ENCODE results near the gene FGF14.

The FGF14 gene

GRCh38 chr13:102190930-102191329 is 210.9 kb downstream of the FGF14 start:
- Histone ChIP-seq H3K4me1 (no peaks in the 10 kb centered on the region), H3K27ac (no peak overlapping the region), H3K4me2 (no peak overlapping the region), H3K9ac (no peak overlapping the region), H3K36me3 (no peaks in the 10 kb centered on the region), H3K4me3 (no peak overlapping the region), H3K27me3 (no peaks in the 10 kb centered on the region), H3K9me3 (no peaks in the 10 kb centered on the region), H4K20me1 (no peaks in the 10 kb centered on the region)
- no peak for TF ChIP-seq Cebpa-rat (IDR thresholded peaks at IDR 0.05)

DNA sequence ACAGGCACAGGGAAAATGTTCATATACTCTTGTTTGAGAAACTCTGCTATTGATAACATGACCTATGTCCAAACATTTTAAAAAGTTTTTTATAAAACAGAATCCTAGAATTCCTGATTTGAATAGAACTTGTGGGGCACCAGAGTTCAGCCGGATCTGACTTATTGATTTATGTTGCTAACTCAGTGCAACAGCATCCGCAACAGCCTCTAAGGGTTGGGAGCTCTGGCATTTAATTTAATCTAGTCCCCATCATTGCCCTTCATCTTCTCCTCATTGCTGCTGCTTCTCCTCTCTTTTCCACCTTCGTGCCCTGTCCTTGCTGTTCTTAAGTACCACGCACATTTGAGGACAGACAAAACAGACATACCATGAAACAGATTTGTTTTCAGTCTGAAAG is 214.5 kb downstream of the FGF14 start:
- no peak for TF ChIP-seq Cebpa-rat (IDR thresholded peaks at IDR 0.05)
- H3K4me3 ChIP-seq: no peak overlapping the region
- H3K9me3 ChIP-seq: no peaks in the 10 kb centered on the region
- no peaks in the 10 kb centered on the region for H3K27me3 ChIP-seq
- H4K20me1 ChIP-seq: no peaks in the 10 kb centered on the region
- H3K4me2 ChIP-seq: no peak overlapping the region
- H3K36me3 ChIP-seq: no peaks in the 10 kb centered on the region
- H3K9ac ChIP-seq: no peak overlapping the region
- H3K4me1 ChIP-seq: no peaks in the 10 kb centered on the region
- no peak overlapping the region for H3K27ac ChIP-seq

GRCh38 chr13:102185375-102185984 is 216.4 kb downstream of the FGF14 start:
- no peaks in the 10 kb centered on the region for H3K36me3 ChIP-seq
- H3K4me2 ChIP-seq: no peak overlapping the region
- H3K9ac ChIP-seq: no peak overlapping the region
- H3K4me3 ChIP-seq: no peak overlapping the region
- no peak overlapping the region for H3K27ac ChIP-seq
- no peak for TF ChIP-seq Cebpa-rat (IDR thresholded peaks at IDR 0.05)
- H3K9me3 ChIP-seq: no peaks in the 10 kb centered on the region
- no peaks in the 10 kb centered on the region for H3K4me1 ChIP-seq
- H4K20me1 ChIP-seq: no peaks in the 10 kb centered on the region
- H3K27me3 ChIP-seq: no peaks in the 10 kb centered on the region

GRCh38 chr13:102183509-102184182 is 218.2 kb downstream of the FGF14 start:
- no peaks in the 10 kb centered on the region for H4K20me1 ChIP-seq
- no peaks in the 10 kb centered on the region for H3K4me1 ChIP-seq
- H3K36me3 ChIP-seq: no peaks in the 10 kb centered on the region
- H3K4me3 ChIP-seq: no peak overlapping the region
- no peak overlapping the region for H3K4me2 ChIP-seq
- no peaks in the 10 kb centered on the region for H3K9me3 ChIP-seq
- TF ChIP-seq Cebpa-rat (IDR thresholded peaks at IDR 0.05): no peak
- H3K27me3 ChIP-seq: no peaks in the 10 kb centered on the region
- no peak overlapping the region for H3K9ac ChIP-seq
- no peak overlapping the region for H3K27ac ChIP-seq

GRCh38 chr13:102182170-102182569 is 219.7 kb downstream of the FGF14 start:
- no peak for TF ChIP-seq Cebpa-rat (IDR thresholded peaks at IDR 0.05)
- H3K9ac ChIP-seq: no peak overlapping the region

DNA sequence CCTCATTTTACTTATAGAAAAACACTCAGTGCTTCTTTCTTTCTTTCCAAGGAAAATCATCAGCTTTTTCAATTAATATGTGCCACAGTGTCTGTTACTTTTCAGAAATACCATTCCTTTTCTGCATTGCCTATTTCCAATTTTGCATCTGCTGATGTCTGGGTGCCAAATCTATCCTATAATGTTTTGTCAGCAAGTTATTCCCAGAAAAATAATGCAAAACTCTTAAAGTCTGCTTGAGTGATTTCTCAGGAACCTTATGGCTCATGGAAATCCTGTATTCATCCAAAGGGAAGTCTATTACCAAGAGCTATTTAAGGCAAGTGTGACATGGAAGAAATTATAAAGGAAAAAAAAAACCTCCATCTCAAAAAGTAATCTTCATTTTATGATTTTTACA is 224.4 kb downstream of the FGF14 start:
- no peak overlapping the region for H3K4me2 ChIP-seq
- no peaks in the 10 kb centered on the region for H3K36me3 ChIP-seq
- H3K9me3 ChIP-seq: no peaks in the 10 kb centered on the region
- TF ChIP-seq Cebpa-rat (IDR thresholded peaks at IDR 0.05): no peak
- no peak overlapping the region for H3K4me3 ChIP-seq
- H3K4me1 ChIP-seq: no peaks in the 10 kb centered on the region
- H3K27ac ChIP-seq: no peak overlapping the region
- no peaks in the 10 kb centered on the region for H4K20me1 ChIP-seq
- H3K27me3 ChIP-seq: no peaks in the 10 kb centered on the region
- H3K9ac ChIP-seq: no peak overlapping the region

More at GRCh38 chr13:102182170-102182569, 219.7 kb downstream of the FGF14 start:
- Histone ChIP-seq H3K4me2 (no peak overlapping the region), H4K20me1 (no peaks in the 10 kb centered on the region), H3K4me3 (no peak overlapping the region), H3K9me3 (no peaks in the 10 kb centered on the region), H3K4me1 (no peaks in the 10 kb centered on the region), H3K36me3 (no peaks in the 10 kb centered on the region), H3K27ac (no peak overlapping the region), H3K27me3 (no peaks in the 10 kb centered on the region)

DNA sequence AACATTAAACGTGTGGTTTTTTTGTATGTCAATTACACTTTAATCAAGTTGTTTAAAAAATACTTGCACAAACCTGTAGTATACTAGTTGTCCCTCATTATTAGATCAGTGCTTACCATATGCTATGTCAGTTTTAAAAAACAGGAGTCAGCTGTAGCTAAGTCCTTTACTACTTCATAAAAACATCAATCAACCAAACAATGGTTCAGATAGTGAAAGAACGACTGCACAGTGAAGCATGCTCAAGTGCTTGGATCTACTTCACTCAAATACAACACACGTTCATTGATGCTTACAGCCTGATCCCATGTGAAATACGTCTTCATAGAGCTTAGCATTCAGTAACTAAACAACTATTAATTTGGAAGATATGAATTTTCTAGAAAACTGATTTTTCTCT is 225.0 kb downstream of the FGF14 start:
- no peak overlapping the region for H3K9ac ChIP-seq
- no peaks in the 10 kb centered on the region for H3K27me3 ChIP-seq
- TF ChIP-seq Cebpa-rat (IDR thresholded peaks at IDR 0.05): no peak
- no peaks in the 10 kb centered on the region for H3K9me3 ChIP-seq
- H3K4me2 ChIP-seq: no peak overlapping the region
- no peak overlapping the region for H3K27ac ChIP-seq
- no peaks in the 10 kb centered on the region for H3K36me3 ChIP-seq
- H3K4me1 ChIP-seq: no peaks in the 10 kb centered on the region
- H3K4me3 ChIP-seq: no peak overlapping the region
- no peaks in the 10 kb centered on the region for H4K20me1 ChIP-seq

DNA sequence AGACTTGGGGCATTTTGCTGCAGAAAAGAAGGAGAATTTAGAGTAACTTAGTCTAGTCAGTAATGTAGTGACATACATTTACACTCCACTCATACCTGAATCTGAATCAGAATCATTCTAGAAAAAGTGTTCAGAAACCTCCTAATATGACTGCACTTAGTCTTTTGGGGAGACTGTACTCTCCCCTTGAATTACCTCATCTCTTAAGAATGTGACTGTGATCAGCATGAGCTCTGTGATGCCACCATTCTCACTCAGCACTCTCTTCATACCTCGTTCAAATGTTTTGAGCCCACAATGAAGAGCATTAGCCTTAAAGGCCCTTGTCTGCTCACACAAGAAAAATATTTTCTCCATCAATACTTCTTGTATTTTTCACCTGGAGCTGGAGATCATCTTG is 229.4 kb downstream of the FGF14 start:
- H3K27me3 ChIP-seq: no peaks in the 10 kb centered on the region
- no peaks in the 10 kb centered on the region for H3K9me3 ChIP-seq
- H3K27ac ChIP-seq: no peak overlapping the region
- TF ChIP-seq Cebpa-rat (IDR thresholded peaks at IDR 0.05): no peak
- H4K20me1 ChIP-seq: no peaks in the 10 kb centered on the region
- H3K36me3 ChIP-seq: no peaks in the 10 kb centered on the region
- H3K9ac ChIP-seq: no peak overlapping the region
- no peak overlapping the region for H3K4me2 ChIP-seq
- H3K4me1 ChIP-seq: no peaks in the 10 kb centered on the region
- H3K4me3 ChIP-seq: no peak overlapping the region

DNA sequence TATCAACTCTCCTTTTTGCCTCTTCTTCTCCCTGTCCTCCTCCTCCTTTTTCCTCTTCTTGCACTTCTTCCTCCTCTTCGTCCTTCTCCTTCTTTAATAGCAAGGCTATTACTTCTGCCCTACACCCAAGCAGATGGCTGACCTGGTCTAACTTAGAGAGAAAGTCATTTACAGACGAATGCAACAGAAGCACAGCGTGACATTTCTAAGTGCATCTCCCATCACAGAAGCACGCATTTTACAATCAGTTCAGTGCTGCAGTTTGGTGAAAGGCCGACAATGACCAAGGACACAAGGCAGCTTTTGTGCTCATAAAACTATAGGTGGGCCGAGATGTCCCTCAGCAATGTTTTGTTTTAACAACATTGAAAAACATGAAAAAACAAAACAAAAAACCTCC is 231.5 kb downstream of the FGF14 start:
- no peak for TF ChIP-seq Cebpa-rat (IDR thresholded peaks at IDR 0.05)
- Histone ChIP-seq H3K4me3 (no peak overlapping the region), H3K4me1 (no peaks in the 10 kb centered on the region), H3K27me3 (no peaks in the 10 kb centered on the region), H3K4me2 (no peak overlapping the region), H3K36me3 (no peaks in the 10 kb centered on the region), H4K20me1 (no peaks in the 10 kb centered on the region), H3K27ac (no peak overlapping the region), H3K9me3 (no peaks in the 10 kb centered on the region), H3K9ac (no peak overlapping the region)

DNA sequence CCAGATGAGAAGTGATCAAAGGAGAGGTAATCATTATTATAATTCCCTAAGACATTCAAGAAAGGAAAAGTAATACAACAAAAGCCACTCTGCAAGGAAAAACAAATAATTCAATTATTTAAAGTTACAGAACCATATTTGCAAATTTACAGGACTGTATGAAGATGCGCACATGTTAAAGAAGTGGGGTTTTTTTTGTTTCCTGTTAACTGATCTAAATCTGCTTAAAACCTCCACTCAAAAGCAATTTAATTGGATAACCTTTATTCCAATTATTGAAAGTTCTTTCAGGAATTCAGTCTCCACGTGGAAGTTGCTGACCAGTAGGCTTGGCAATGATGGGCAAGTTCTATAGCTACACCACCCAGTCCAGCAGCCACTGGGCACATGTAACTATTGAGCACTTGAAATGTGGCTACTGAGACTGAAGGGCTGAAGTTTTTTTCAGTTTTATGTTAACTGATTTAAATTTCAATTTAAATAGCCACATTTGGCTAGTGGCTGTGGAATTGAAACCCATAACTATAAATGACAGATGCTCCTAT is 232.3 kb downstream of the FGF14 start:
- no peak overlapping the region for H3K27ac ChIP-seq
- H3K9ac ChIP-seq: no peak overlapping the region
- no peaks in the 10 kb centered on the region for H3K36me3 ChIP-seq
- H4K20me1 ChIP-seq: no peaks in the 10 kb centered on the region
- no peaks in the 10 kb centered on the region for H3K27me3 ChIP-seq
- no peak overlapping the region for H3K4me3 ChIP-seq
- no peaks in the 10 kb centered on the region for H3K9me3 ChIP-seq
- no peak overlapping the region for H3K4me2 ChIP-seq
- no peaks in the 10 kb centered on the region for H3K4me1 ChIP-seq
- TF ChIP-seq Cebpa-rat (IDR thresholded peaks at IDR 0.05): no peak

Measured in BLaER1 (cell line).